Lower lobe of right lung (tissue), 2 donors: ENCODE measurements around the gene BCOR. TPM values are rescaled to one million over a fixed set of nuclear protein-coding genes. Genes with fewer than 3 reads are reported as not detected.

Experiments used
- ATAC-seq, 2 donors: fragments of 200-7000 bp; cut with Tn5 transposase; one replicate each; pipeline ENCODE4 v1.9.1; 2020 to 2022; ENCODE audit warnings: mild to moderate bottlenecking in 2 of 2, moderate library complexity in 2 of 2
- DNase-seq: peaks from one replicate; pipeline ENCODE4 v3.0.0-alpha.2; 2020
- H3K27ac ChIP-seq: fragments of 200-600 bp; one replicate; pipeline ENCODE4 v1.8.0; 2022
- H3K27me3 ChIP-seq: fragments of 200-600 bp; one replicate; pipeline ENCODE4 v1.8.0; 2022; ENCODE audit warnings: low read depth
- H3K36me3 ChIP-seq: fragments of 200-600 bp; one replicate; pipeline ENCODE4 v1.8.0; 2022; ENCODE audit warnings: mild to moderate bottlenecking
- H3K4me1 ChIP-seq: fragments of 200-600 bp; one replicate; pipeline ENCODE4 v1.8.0; 2022
- H3K4me3 ChIP-seq: fragments of 200-600 bp; one replicate; pipeline ENCODE4 v1.8.0; 2022; ENCODE audit warnings: mild to moderate bottlenecking
- H3K9me3 ChIP-seq: fragments of 200-600 bp; one replicate; pipeline ENCODE4 v1.8.0; 2022
- intact Hi-C: fragments of 100-400 bp; cut with DNase I; formaldehyde crosslinking; loops from one replicate; pipeline ENCODE4 v1.11.0; 2022
- total RNA-seq: library from RNA; stranded (reverse); fragmentation: NEBNext Ultra II Directional; extraction: Animal tissue kit (Norgen Biotek cat#: 25700); gene quantifications from one replicate; pipeline ENCODE4 v1.2.1, GENCODE V29; 2021
- TF ChIP-seq, protein P1 (sequence below): fragments of 200-600 bp; IDR thresholded peaks from one replicate; pipeline ENCODE4 v1.8.0; 2022; ENCODE audit warnings: antibody characterized with exemption, mild to moderate bottlenecking
- donor health status: DM: no; HTN: yes; CAD: no; lungs with severe emphysema.

BCOR gene
- total RNA-seq, 1 donor from 2014 or later: 25.7 TPM

DNA sequence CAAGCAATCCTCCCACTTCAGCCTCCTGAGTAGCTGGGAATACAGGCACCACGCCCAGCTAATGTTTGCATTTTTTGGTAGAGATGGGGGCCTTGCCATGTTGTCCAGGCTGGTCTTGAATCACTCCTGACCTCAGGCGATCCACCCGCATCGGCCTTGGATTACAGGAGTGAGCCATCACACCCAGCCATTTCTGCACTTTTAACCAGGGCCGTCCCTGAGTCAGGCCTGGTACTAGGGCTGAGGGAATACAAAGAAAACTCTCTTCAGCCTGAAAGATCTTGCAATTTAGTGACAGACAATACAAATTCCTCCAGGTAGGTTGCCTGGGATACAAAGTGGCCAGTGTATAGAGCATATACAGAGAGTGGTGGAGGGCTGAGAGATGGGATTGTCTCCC lies 65.8 kb downstream of the BCOR start:
- no peak for ATAC-seq
- intact Hi-C loops: no loop called here
- TF ChIP-seq, protein P1, sequence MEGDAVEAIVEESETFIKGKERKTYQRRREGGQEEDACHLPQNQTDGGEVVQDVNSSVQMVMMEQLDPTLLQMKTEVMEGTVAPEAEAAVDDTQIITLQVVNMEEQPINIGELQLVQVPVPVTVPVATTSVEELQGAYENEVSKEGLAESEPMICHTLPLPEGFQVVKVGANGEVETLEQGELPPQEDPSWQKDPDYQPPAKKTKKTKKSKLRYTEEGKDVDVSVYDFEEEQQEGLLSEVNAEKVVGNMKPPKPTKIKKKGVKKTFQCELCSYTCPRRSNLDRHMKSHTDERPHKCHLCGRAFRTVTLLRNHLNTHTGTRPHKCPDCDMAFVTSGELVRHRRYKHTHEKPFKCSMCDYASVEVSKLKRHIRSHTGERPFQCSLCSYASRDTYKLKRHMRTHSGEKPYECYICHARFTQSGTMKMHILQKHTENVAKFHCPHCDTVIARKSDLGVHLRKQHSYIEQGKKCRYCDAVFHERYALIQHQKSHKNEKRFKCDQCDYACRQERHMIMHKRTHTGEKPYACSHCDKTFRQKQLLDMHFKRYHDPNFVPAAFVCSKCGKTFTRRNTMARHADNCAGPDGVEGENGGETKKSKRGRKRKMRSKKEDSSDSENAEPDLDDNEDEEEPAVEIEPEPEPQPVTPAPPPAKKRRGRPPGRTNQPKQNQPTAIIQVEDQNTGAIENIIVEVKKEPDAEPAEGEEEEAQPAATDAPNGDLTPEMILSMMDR: no peak
- no peak for DNase-seq
- Histone ChIP-seq H3K4me1 (no peaks in the 10 kb centered on the region), H3K36me3 (no peaks in the 10 kb centered on the region), H3K27ac (no peak overlapping the region), H3K9me3 (no peaks in the 10 kb centered on the region), H3K27me3 (no peaks in the 10 kb centered on the region), H3K4me3 (no peak overlapping the region)

DNA sequence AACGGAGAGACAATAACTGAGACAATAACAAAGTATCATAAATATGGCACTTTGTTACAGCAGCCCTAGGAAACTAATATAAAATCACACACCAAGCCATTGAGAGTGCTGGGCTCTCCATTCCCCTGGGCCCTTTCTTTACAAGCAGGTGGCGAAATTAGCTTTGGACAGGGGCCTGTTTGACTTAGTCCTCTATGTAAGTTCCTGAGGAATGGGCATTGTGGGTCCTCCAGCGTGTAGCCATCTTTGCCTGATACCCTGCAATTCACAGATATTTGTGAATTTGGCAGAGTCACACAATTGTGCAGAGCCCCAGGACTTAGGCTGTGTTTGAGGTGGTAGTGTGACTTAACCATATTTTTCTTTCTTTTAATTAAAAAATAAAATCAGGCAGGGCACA lies 67.6 kb downstream of the BCOR start:
- ATAC-seq (no peak), DNase-seq (no peak)
- intact Hi-C loops: no loop called here
- no peaks in the 10 kb centered on the region for H3K27me3 ChIP-seq
- H3K4me3 ChIP-seq: no peak overlapping the region
- H3K36me3 ChIP-seq: no peaks in the 10 kb centered on the region
- no peaks in the 10 kb centered on the region for H3K9me3 ChIP-seq
- TF ChIP-seq, protein P1: no peak
- H3K27ac ChIP-seq: no peak overlapping the region
- no peaks in the 10 kb centered on the region for H3K4me1 ChIP-seq

DNA sequence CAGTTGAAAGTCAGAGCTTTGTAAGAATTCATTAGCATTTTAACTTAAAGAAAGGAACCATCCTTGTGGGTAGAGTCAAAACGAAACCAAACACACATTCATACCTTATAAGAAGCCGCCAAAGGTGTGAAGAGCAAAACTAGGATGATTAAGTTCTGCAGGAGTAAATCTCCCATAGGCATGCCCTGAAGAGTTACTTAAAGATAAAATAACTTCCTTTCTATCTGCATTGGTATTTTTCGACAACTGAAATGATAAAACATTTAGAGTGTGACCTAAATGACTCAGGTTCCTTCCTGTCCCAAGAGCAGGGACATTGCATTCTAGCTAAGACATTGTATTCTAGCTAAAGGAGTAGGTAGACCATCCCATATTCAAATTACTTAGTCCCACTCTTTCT lies 75.3 kb downstream of the BCOR start:
- Histone ChIP-seq H3K9me3 (no peaks in the 10 kb centered on the region), H3K4me3 (no peak overlapping the region), H3K27ac (no peak overlapping the region), H3K27me3 (no peaks in the 10 kb centered on the region), H3K4me1 (no peaks in the 10 kb centered on the region), H3K36me3 (no peaks in the 10 kb centered on the region)
- DNase-seq (no peak), ATAC-seq (no peak)
- TF ChIP-seq, protein P1: no peak
- intact Hi-C loops: no loop called here

DNA sequence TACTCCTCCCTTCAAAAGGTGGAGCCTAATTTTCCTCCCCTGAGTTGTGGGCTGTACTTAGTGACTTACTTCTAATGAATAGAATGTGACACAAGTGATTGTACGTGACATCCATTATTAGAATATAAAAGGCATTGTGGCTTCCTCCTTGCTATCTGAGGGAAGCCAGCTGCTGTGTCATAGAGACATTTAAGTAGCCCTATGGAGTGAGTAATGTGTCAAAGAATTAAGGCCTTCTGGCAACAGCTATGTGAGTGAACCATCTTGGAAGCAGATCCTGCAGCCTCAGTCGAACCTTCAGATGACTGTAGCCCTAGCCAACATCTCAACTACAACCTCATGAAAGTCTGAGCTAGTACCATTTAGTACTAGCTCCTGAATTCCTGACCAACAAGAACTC lies 76.1 kb downstream of the BCOR start:
- intact Hi-C loops: no loop called here
- ATAC-seq: no peak

DNA sequence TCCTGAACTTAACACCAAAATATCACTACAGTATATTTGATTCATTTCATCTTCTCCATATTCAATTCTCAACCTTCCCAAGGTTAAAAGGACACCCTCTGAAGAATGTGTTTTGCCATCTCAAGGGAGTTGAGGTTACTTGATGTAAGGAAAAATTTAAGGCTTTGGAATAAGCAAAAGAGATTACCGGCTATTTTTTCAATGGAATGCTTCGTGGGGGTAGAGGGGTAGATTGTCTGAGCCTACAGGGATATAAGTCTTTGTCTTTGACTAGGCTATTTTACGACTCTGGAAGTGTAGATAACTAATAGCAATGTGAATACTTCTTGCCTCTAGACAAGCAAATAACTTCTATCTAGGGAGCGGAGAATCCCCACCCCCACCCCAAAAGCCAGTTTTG lies 78.2 kb downstream of the BCOR start:
- Histone ChIP-seq H3K27me3 (no peaks in the 10 kb centered on the region), H3K4me1 (no peaks in the 10 kb centered on the region), H3K9me3 (no peaks in the 10 kb centered on the region), H3K36me3 (no peaks in the 10 kb centered on the region), H3K4me3 (no peak overlapping the region), H3K27ac (no peak overlapping the region)
- DNase-seq (no peak), ATAC-seq (no peak)
- intact Hi-C loops: no loop called here
- TF ChIP-seq, protein P1: no peak

More for the DNA sequence above, 76.1 kb downstream of the BCOR start:
- no peak for DNase-seq
- no peaks in the 10 kb centered on the region for H3K4me1 ChIP-seq
- no peaks in the 10 kb centered on the region for H3K9me3 ChIP-seq
- H3K27me3 ChIP-seq: no peaks in the 10 kb centered on the region
- H3K4me3 ChIP-seq: no peak overlapping the region
- TF ChIP-seq, protein P1: no peak
- H3K27ac ChIP-seq: no peak overlapping the region
- no peaks in the 10 kb centered on the region for H3K36me3 ChIP-seq

DNA sequence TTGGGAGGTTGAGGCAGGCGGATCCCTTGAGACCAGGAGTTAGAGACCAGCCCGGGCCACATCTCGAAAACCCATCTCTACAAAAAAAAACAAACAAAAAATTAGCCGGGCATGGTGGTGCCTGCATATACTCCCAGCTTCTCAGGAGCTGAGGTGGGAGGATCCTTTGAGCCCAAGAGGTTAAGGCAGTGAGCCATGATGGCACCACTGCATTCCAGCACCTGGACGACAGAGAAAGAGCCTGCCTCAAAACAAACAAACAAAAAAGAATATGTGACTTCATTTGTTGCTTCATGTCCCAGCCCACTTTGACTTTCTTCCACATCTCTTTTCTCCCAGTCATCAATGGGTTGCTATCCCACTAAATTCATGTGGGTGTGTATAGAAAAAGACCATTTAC lies 79.7 kb downstream of the BCOR start:
- TF ChIP-seq, protein P1: no peak
- ATAC-seq (no peak), DNase-seq (no peak)
- Histone ChIP-seq H3K27me3 (no peaks in the 10 kb centered on the region), H3K36me3 (no peaks in the 10 kb centered on the region), H3K27ac (no peak overlapping the region), H3K4me3 (no peak overlapping the region), H3K4me1 (peaks cover 1% of the 10 kb centered on the region), H3K9me3 (no peaks in the 10 kb centered on the region)
- intact Hi-C loops: no loop called here
